Measurements from ENCODE around the gene LEUTX.
"Not testable (repeated sequence)": the region's sequence is repeated elsewhere in the genome, so short reads cannot be mapped to it uniquely, and the experiment has no call there.

Gene LEUTX

GRCh38 chr19:39788244-39788643 lies 9.6 kb downstream of the LEUTX start:
- DNase-seq, result no peak

GRCh38 chr19:39792999-39793546 lies 14.4 kb downstream of the LEUTX start:
- peak; percentile 50 to 82 (median 59) for DNase-seq

- peak in 1 of 5 experiments; percentile 46 for DNase-seq
Measured at GRCh38 chr19:39795001-39795400, 16.3 kb downstream of the LEUTX start.

- DNase-seq, result no peak
Measured at GRCh38 chr19:39796000-39796498, 17.4 kb downstream of the LEUTX start.

DNA sequence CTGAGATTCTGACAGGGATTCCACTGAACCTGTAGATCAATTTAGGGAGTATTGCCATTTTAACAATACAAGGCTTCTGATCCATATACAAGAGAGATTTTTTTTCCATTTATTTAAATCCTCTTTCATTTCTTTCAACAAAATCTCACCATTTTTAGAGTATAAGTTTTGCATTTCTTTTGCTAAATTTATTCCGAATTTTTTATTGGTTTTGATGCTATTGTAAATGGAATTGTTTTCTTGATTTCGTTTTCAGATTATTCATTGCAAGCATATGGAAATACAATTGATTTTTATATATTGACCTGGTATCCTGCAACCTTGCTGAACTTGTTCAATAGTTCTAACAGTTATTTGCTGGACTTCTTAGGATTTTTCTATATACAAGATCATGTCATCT lies 18.4 kb downstream of the LEUTX start:
- DNase-seq, result no peak

DNA sequence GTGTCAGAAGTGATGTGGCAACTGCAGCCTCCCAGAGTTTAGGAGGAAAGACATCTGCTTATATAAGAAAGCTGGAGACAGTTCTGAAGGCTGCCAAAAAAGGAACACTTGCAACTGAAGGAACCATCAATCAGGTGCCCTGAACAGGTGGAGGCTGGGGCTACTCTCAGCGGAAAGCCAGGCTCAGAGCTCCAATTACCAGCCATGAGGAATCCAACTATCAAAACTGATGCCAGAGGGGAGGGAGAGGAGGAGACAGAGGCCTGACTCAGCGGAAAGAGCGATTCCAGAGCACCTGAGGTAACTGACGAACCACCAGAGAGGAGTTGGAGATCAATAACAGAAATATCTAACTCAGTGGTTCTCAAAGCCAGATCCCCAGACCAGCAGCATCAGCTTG lies 24.3 kb downstream of the LEUTX start:
- DNase-seq, result no peak

GRCh38 chr19:39805104-39805503 lies 26.4 kb downstream of the LEUTX start:
- DNase-seq, result no peak

- DNase-seq, result no peak
Measured at GRCh38 chr19:39807846-39808364, 29.3 kb downstream of the LEUTX start.

DNA sequence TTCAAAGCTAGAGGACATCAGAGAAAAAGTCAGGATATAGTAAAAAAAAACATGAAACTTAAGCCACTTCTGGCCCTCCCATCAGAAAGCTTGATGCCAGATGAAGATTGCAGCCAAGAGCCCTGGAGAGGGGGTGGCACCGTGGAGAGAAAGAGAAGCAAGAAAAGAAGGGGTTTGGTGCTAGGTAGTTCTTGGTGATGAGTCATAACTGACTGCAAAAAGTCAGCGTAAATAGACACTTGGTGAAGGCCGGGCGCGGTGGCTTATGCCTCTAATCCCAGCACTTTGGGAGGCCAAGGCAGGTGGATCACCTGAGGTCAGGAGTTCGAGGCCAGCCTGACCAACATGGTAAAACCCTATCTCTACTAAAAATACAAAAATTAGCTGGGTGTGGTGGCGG lies 30.0 kb downstream of the LEUTX start:
- peak in 1 of 5 experiments; percentile 19 for DNase-seq

- DNase-seq, result no peak
Measured at GRCh38 chr19:39809368-39809767, 30.7 kb downstream of the LEUTX start.

- no peak for DNase-seq
Measured at GRCh38 chr19:39810424-39810823, 31.8 kb downstream of the LEUTX start.

DNA sequence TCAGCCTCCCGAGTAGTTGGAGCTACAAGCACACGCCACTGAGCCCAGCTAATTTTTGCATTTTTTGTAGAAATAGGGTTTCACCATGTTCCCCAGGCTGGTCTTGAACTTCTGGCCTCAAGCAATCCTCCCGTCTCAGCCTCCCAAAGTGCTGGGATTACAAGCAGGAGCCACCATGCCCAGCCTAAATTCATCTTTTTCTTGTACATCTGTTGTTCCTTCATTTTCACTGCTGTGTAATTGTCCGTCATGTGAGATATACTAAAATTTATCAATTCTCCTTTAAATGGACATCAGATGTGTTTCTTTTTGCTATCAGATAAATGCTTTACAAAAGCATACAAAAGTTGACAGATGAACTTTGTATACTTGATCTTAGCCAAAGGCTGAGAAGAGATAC lies 32.4 kb downstream of the LEUTX start:
- DNase-seq, result no peak

DNA sequence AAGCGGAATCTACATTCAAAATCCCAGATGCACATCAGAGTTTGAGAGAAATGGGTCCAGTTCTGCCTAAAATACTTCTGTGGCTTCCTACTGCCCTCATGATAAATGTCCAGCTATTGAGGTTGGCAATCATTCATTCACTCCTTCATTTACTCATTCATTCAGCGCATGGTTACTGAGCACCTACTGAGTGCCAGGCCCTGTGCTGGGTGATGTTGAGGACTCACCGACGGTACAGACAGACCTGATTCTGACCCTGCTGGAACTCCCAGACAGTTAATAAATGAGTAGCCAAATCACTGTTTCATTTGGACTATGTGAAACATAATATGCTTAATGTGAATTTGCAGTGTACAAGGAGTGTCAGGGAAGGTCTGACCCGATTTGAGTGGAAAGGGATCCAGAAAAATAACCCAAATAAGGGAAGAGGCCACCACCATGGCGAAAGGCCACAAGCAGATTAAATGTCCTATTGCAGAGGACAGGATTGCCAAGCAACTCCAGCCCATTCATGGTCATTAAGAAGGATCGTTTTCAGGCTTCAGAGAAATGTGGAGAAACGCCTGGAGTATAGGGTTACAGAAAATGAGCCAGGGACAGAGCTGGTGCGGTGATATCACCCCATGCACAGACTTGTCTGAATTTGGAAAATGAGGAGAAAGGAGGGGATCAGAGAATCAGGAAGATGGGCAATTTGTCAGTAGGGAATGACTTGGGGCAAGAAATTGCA lies 34.8 kb downstream of the LEUTX start:
- no peak for DNase-seq

DNA sequence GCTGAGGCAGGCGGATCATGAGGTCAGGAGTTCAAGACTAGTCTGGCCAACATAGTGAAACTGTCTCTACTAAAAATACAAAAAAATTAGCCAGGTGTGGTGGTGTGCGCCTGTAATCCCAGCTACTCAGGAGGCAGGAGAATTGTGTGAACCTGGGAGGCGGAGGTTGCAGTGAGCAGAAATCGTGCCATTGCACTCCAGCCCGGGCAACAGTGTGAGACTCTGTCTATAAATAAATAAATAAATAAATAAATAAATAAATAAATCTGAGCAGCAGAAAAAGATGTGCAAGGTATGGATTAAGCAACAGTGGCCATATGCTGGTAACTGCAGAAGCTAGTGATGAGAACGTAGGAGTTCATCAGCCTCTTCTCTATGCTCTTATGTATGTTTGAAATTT lies 35.5 kb downstream of the LEUTX start:
- not testable (repeated sequence) for DNase-seq

GRCh38 chr19:39814595-39814994 lies 35.9 kb downstream of the LEUTX start:
- no peak for DNase-seq

GRCh38 chr19:39816287-39817048 lies 37.8 kb downstream of the LEUTX start:
- DNase-seq, result no peak

GRCh38 chr19:39817888-39818561 lies 39.4 kb downstream of the LEUTX start:
- DNase-seq, result no peak

GRCh38 chr19:39818626-39819097 lies 40.0 kb downstream of the LEUTX start:
- no peak for DNase-seq

GRCh38 chr19:39819786-39820185 lies 41.1 kb downstream of the LEUTX start:
- no peak for DNase-seq

DNA sequence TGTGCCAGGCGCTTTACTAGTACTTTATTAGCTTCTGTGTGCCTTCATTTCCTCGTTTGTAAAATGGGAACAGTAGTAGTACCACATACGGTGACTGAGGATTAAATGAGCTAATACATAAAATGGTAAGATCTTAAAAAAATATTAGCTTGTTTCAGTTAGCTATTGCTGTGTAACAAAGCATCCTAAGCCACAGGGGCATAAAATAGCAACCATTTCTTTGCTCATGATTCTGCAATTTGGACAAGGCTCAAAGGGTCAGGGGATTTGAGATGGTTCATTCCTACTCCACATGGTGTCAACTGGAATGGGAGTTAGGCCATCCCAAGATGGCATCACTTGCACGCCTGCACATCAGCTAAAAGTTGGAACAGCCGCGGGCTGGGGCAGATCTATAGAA lies 42.0 kb downstream of the LEUTX start:
- no peak for DNase-seq

GRCh38 chr19:39823686-39824085 lies 45.0 kb downstream of the LEUTX start:
- DNase-seq, result no peak
